Large intestine (tissue), 3 donors: ENCODE data around the gene ZNG1F. TPM values are rescaled to one million over a fixed set of nuclear protein-coding genes. Genes with fewer than 3 reads are reported as not detected.
"Not testable (repeated sequence)": the region's sequence is repeated elsewhere in the genome, so short reads cannot be mapped to it uniquely, and the experiment has no call there.

ENCODE experiments used
- DNase-seq, 2 donors: peaks; one replicate each; pipeline versions ENCODE4 v3.0.0 to v3.0.0-alpha.2; 2013
- H3K27ac ChIP-seq: one replicate; pipeline ENCODE4 v1.5.1; 2013; ENCODE audit warnings: low read length
- H3K27me3 ChIP-seq: 2 replicates; pipeline ENCODE4 v1.6.1; 2013; ENCODE audit warnings: low read length; ENCODE audit not compliant: control insufficient read depth, insufficient read depth
- H3K36me3 ChIP-seq: 2 replicates; pipeline ENCODE4 v1.6.1; 2013; ENCODE audit warnings: low read length; ENCODE audit not compliant: control insufficient read depth, insufficient read depth
- H3K4me1 ChIP-seq: one replicate; pipeline ENCODE4 v1.6.1; 2013; ENCODE audit warnings: low read length; ENCODE audit not compliant: control insufficient read depth, insufficient read depth
- H3K4me3 ChIP-seq: one replicate; pipeline ENCODE4 v1.5.1; 2013; ENCODE audit warnings: low read length
- H3K9me3 ChIP-seq: one replicate; pipeline ENCODE4 v1.6.1; 2013; ENCODE audit warnings: mild to moderate bottlenecking, low read depth, low read length, moderate library complexity; ENCODE audit not compliant: control insufficient read depth
- WGBS: methylation state at CpG from one replicate; pipeline ENCODE4 v1.1.5; 2013; ENCODE audit warnings: low lambda C conversion rate; ENCODE audit not compliant: insufficient coverage; 5-methylcytosine and 5-hydroxymethylcytosine counted together
- polyA plus RNA-seq: library from polyadenylated mRNA; unstranded; fragments of 120-200 nt; gene quantifications from one replicate; pipeline ENCODE4 v1.2.1, GENCODE V29; 2013

The ZNG1F gene
- polyA plus RNA-seq, 1 donor = 27.5 TPM

- H3K27ac ChIP-seq, H3K4me1 ChIP-seq, H3K4me3 ChIP-seq, DNase-seq, H3K27me3 ChIP-seq, H3K9me3 ChIP-seq, H3K36me3 ChIP-seq: not testable (repeated sequence)
- WGBS = no CpG with 5 or more reads among the region's 19 CpGs
Measured at GRCh38 chr9:41104542-41104941, 84.6 kb downstream of the ZNG1F start.

GRCh38 chr9:41100508-41100907 is 88.6 kb downstream of the ZNG1F start:
- H3K9me3 ChIP-seq, H3K4me1 ChIP-seq, H3K27ac ChIP-seq, H3K4me3 ChIP-seq, DNase-seq, H3K27me3 ChIP-seq, H3K36me3 ChIP-seq: not testable (repeated sequence)
- WGBS = 45% methylated on average over 1 of the region's 7 CpGs

GRCh38 chr9:41098759-41099158 is 90.4 kb downstream of the ZNG1F start:
- H3K4me1 ChIP-seq, H3K9me3 ChIP-seq, H3K4me3 ChIP-seq, H3K36me3 ChIP-seq, H3K27me3 ChIP-seq, H3K27ac ChIP-seq, DNase-seq: not testable (repeated sequence)
- WGBS = no CpG with 5 or more reads among the region's 4 CpGs

GRCh38 chr9:41095060-41095459 is 94.1 kb downstream of the ZNG1F start:
- WGBS = no CpG with 5 or more reads among the region's 2 CpGs
- not testable (repeated sequence) for H3K4me1 ChIP-seq, H3K9me3 ChIP-seq, DNase-seq, H3K4me3 ChIP-seq, H3K36me3 ChIP-seq, H3K27ac ChIP-seq, H3K27me3 ChIP-seq

- DNase-seq, H3K27ac ChIP-seq, H3K9me3 ChIP-seq, H3K4me1 ChIP-seq, H3K36me3 ChIP-seq, H3K27me3 ChIP-seq, H3K4me3 ChIP-seq: not testable (repeated sequence)
- WGBS = no CpG with 5 or more reads among the region's 9 CpGs
Measured at GRCh38 chr9:41094010-41094773, 94.9 kb downstream of the ZNG1F start.

GRCh38 chr9:41090922-41091321 is 98.2 kb downstream of the ZNG1F start:
- DNase-seq = not testable (repeated sequence)

GRCh38 chr9:41090386-41090785 is 98.7 kb downstream of the ZNG1F start:
- not testable (repeated sequence) for H3K27ac ChIP-seq, H3K27me3 ChIP-seq, H3K9me3 ChIP-seq, H3K36me3 ChIP-seq, H3K4me3 ChIP-seq, H3K4me1 ChIP-seq, DNase-seq
- WGBS = no CpG with 5 or more reads among the region's 1 CpG

More at GRCh38 chr9:41090922-41091321, 98.2 kb downstream of the ZNG1F start:
- H3K27ac ChIP-seq, H3K36me3 ChIP-seq, H3K4me1 ChIP-seq, H3K27me3 ChIP-seq, H3K4me3 ChIP-seq, H3K9me3 ChIP-seq: not testable (repeated sequence)

- H3K27me3 ChIP-seq, H3K9me3 ChIP-seq, H3K36me3 ChIP-seq, H3K27ac ChIP-seq, H3K4me1 ChIP-seq, DNase-seq, H3K4me3 ChIP-seq: not testable (repeated sequence)
- 0% methylated on average over 3 of the region's 11 CpGs for WGBS
Measured at GRCh38 chr9:41088450-41089059, 100.6 kb downstream of the ZNG1F start.

GRCh38 chr9:41087929-41088328 is 101.2 kb downstream of the ZNG1F start:
- not testable (repeated sequence) for H3K9me3 ChIP-seq, H3K4me1 ChIP-seq, H3K27me3 ChIP-seq, H3K4me3 ChIP-seq, DNase-seq, H3K36me3 ChIP-seq, H3K27ac ChIP-seq
- WGBS = no CpG with 5 or more reads among the region's 5 CpGs

- H3K4me3 ChIP-seq, H3K9me3 ChIP-seq, H3K36me3 ChIP-seq, H3K27me3 ChIP-seq, H3K27ac ChIP-seq, DNase-seq, H3K4me1 ChIP-seq: not testable (repeated sequence)
- WGBS = no CpG with 5 or more reads among the region's 5 CpGs
Measured at GRCh38 chr9:41087157-41087780, 101.8 kb downstream of the ZNG1F start.

- WGBS = no CpG with 5 or more reads among the region's 1 CpG
- not testable (repeated sequence) for H3K4me1 ChIP-seq, H3K27me3 ChIP-seq, H3K4me3 ChIP-seq, DNase-seq, H3K36me3 ChIP-seq, H3K27ac ChIP-seq, H3K9me3 ChIP-seq
Measured at GRCh38 chr9:41086685-41087084, 102.4 kb downstream of the ZNG1F start.
